ENCODE measurements around the gene SNAP47.

SNAP47 gene

DNA sequence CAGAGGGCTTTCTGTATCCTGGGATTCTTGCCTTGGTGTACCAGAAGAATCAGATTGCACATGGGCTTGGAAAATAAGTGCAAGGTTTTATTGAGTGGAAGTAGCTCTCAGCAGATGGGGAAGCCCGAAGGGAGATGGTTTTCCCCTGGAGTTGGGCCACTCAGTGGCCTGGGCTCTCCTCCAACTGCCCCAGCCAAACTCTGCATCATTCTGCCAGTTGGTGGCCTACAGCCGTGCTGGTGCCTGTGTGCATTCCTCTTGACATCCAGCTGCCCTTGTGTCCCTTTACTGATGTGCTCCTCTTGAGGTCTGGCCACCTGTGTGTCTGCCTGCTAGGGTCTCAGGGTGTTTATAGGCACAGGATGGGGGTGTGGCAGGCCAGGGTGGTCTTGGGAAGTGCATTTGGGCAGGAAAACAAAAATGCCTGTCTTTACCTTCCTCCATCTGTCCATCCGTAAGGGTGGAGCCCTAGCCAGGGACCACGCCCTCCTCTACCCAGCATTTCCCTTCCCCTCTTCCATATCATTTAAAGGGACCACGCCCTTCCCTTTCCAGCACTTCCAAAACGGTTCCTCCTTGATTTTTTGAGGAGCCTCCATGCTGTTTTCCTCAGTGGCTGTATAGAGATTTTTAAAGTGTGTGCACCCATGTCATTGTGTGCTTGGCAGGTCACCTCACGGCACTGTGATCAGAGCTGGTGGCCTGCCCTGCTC is 18.9 kb downstream of the SNAP47 start:
- DNase-seq = no peak

DNA sequence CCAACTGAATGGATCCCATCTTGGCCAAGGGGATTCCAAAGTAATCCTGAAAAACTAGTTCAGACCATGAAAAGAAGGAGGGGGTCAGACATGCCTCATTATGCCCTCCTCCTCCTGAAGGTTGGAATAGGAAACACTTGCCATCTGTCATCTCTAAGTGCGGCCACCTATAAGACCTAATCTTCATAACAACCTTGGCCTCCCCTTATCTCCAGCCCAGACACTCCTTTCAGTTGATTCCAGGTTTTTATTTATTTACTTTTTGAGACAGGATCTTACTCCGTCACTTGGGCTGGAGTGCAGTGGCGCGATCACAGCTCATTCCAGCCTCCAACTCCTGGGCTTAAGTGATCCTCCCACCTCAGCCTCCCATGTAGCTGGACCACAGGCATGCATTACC is 19.7 kb downstream of the SNAP47 start:
- DNase-seq = no peak

DNA sequence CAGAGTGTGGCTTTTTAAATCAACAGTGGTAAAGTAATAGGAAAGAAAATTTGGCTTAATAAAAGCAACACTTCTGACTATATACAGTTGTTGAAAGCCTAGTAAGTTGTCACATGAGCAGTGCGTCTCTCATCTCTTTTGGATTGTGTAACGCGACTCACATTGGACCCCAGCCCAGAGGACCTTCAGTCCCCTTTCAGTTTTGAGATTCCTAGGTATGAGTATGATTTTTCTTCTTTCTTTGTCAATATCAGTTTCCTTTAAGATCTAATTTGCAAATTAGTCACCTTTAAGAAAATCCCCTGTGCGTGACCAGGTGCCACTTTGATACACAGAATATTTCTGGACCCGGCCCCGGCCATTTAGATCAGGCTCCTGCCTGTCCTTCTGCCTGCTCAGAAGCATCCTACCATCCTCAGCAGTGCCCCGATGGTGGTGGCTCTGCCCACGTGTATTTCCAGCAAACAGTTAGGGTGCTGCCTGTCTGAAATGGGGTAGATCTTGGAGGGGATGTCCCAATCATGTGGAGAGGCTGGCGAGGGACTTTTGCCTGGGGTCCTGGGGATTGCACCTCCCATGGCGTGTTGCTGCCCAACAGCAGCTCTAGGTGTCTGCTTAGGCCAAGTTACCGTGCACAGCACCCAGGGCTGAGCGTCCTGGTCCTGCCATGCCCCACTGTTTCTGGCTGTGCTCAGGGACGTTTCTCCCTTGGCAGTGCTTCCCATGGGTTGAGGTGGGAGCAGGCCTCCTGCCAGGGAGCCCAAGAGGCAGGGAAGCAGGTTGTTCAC is 21.1 kb downstream of the SNAP47 start:
- DNase-seq = no peak

DNA sequence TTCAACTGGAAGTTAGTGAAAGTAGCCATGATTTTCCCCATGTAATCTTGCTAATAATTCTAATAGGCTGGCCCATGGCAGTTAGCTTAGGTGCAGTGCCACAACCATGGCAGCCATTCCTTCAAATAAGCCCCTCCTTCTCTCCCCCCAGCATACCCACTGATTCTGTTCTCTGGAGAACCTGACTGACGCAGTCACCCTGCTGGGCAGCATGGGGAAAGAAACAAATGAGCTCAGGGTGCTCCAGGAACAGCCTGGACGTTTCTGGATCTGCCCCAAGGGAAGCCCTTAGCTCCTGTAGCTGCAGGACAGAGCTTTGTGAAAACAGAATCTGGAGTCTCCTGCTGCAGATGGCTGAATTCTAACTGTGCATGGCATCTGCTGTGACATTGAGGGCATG is 22.5 kb downstream of the SNAP47 start:
- no peak for DNase-seq

DNA sequence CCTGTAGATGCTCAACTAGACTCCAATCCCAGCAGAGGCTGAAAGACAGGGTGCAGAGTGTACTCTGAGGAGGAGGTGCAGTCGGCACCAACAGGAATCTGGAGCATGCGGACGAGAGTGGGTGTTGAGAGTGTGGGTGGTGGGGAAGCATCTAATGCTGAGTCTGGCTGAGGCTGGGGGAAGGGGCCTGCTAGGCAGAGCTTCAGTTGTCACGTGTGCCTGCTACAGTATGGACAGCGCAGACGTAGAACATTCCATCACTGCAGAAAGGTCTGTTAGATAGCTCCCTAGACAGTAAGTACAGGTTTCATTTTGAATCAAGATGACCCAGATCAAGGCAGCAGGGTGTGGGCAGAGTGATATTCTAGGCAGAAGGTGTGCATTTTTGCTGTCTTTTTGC is 23.1 kb downstream of the SNAP47 start:
- no peak for DNase-seq

DNA sequence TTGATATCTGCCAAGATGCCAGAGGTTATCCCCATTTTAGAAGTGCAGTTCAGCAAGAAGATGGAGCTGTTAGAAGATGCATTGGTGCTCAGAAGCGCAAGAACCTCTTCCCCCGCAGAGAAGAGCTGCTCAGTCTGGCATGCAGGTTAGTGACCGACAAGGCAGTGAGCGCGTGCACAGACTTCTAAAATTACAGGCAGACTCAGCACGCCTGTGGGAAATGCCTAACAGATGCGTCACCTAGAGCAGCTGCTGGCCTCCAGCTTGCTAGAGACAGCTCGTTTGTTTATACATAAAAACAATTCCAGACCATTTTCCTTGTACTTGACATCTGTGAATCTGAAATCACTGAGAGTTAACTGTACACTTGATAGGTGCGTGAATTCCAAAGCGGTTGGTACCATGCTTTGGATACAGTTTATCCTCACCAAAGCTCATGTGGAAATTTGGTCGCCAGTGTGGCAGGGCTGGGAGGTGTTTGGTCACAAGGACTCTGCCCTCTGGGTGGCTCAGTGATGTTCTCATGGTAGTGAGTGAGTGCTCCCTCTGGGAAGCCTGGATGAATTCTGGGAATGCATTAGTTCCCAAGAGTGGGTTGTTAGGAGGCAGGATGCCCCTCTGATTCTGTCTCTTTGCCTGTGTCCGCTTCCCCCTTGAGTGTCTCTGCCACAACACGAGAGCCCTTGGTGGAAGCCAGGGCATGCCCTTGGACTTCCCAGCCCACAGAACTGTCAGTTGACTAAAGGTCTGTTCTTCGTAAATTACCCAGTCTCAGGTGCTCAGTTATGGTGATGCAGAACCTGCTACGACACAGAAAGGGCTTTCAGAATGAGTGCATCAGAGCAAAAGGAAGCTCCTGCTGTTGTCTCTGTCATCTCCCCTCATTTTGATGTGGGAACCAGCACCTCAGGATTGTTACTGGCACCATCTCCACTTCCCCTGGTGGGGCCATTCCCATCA is 24.4 kb downstream of the SNAP47 start:
- no peak for DNase-seq

DNA sequence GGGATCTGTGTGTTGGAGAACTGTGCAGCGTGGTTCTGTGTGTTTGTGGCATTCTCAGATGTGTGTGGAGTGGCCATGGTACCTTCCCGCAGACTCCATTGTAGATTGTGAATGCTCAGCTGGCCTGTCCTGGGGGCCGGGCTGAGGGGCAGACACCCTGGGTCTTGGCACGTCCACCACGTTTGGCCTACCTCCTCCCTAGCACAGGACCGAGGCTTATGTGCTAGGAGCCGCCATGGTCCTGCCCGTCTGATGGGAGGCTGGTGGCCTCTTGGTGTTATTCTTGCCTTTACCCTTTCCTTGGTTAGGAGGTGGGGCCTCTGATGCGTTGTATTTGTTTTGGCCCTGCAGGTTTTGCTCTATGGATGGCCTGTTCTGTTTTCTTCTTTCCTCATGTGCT is 25.1 kb downstream of the SNAP47 start:
- DNase-seq = no peak

DNA sequence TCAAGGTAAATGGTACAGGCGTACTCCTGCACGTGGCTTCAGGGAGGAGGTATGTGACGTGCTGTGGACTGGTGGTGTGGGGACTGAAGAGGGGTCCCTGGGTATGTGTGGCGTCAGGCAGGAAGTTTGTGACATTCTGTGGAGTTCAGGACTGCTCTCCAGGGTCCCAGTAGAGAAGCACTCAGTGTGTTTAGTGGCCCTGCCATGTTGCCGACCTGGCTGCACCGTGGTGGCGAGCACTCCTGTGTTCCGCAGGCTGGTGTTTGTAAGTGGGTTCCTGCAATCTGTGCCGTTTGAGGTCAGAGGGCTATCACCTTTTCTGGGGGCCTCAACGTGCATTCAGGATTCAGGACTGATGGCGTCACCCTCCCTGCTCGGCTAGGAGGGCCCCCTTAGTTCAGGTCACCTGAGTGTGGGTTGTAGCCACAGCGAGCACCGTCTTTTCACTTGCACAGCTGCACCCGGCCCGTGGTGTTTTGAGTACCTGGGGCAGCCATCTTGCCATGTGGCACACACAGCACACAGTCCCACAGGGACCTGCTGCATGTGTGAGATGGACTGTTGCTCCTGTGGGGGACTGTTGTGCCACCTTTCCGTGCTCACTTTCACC is 26.5 kb downstream of the SNAP47 start:
- no peak for DNase-seq

DNA sequence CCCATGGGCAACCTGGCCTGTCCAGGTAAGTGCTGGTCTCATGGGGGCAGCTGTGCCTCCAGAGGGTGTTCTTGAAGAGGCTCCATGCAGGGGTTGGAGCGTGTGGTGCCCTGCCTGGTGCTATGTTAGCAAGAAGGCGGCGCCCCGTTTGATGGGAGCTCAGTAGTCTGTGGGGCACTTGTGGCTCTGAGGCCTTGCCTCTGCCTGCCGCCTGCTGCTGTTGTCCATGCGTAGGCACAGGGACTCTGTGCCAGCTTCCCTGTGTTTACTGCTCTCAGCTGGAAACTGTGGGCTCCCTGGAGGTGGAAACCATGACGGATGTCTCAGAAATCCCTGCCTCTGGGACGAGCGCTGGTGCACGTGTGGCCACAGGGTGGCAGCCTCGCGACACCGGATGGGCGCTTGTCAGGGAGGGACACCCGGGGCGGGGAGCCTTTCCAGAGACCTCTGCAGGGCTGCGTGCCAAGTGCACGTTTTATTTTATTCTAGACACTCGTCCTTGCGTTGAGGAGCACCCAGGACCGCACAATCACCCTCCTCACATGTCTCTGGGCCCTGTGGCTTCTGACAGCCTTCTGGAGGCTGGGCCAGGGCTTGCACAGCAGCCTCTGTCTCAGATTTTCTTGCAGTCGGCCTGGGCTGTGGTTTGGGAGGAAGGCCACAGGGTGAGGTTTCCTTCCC is 27.1 kb downstream of the SNAP47 start:
- DNase-seq = peak in 1 of 2 experiments; percentile 72

DNA sequence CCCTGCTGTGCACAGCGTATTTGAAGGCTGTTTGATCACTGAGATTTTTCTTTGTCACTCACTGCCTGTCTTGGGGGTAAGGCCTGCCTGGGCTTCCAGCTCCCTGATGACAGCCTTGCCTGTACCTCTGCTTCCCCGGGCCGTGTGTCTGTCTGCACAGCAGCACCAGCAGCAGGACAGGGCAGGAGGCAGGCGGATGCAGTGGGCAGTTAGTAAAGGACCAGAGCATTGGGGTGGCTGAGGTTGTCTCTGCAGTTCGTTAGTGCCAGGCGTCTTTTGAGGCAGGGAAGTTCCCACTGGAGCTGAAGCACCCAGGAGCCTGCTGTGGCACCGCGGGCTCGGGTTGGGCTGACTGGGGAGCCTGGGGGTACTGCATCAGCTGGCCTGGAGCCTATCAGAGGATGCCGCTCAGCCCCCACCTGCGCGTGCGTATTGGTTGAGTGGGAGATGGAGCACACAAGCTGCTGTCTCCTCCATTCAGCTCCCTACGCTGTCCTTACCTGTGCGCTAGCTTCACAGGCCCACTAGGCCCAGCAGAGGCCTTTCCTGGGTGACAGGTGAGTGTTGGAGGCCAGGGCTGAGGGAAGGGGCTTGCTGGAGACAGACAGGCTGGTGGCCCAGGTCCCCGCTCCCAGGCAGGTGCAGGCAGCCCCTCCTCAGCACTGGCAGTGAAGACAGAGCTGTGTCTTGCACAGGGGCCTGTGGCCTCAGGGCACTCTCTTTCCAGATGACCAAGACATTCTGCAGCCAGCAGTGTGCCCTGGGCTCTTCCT is 28.2 kb downstream of the SNAP47 start:
- no peak for DNase-seq

DNA sequence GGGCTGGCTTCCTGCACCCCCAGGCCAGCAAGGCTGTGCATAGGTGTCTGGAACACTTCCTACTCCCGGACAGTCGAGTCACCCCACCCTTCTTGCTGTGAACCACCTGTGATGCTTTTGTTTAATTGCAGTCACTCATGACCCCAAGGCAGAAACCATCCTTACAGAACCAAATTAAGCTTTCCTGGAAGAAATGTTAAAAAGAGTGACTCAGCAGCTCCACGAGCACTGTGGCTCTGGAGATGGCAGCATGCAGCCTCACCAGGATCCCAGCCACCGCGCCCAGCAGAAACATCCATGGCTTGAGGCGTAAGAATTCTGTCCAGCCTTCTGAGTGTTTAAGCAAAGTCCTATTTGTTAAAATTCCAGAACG is 28.8 kb downstream of the SNAP47 start:
- DNase-seq = no peak

DNA sequence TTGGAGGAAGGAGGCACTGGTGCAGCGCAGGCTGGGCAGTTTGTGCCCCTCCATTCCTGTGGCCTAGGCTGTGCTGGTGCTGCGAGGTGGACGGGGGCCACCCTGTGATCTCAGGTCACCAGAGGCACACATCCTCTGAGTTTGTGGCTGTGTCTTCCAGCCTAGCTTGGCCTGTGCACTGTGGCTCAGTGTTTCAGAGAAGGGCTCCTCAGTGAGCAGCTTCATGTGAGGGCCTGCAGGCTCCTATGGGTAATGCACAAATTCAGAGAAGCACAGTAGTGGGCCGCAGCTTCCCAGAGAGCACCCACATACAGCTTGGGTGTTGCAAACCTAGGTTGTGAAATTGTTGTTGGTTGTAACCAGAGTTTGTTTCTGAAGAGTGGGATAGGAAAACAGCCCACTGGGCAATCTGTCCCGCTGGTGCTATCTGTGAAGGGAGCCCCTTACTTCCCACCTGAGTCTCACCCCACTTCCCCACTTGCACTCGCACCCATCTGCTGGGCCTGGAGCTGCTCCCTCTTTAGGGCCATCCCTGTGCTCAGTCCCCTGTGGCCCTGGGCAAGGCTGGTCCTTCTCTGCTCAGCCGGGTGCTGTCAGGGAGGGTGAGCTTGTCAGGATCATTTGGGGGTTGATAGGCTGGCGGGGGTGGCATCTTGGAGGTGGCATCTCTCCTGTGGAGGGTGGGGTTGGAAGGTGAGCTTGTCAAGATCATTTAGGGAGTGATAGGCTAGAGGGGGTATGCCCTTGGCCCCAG is 30.2 kb downstream of the SNAP47 start:
- DNase-seq = no peak

DNA sequence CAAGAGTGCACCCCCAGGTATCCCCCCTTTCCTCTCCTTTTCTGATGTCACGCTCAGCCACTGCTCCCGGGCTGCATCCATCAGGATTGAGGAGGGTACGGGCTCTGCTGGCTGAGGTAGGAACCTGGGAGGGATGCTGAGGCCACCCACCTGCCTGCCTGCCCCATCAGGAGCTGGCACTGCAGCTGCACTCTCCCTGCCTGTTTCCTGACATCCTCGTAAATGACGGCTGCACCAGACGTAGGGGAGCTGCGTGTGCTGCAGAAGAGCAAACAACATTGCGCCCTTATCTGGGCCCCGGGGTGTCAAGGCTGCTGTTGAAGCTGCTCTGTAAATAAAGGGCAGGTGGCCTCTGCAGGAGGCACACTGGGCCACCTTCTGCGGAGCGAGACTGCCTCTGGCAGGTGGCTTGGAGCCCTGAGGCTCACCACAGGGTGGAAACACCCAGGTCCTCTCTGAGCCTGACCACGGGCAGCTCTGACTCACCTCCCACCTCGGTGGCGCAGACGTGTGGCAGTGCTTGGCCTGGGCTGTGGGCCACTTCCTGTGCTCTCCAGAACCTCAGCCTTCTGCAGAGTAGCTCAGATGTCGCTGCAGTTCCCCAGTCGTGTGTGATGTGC is 30.9 kb downstream of the SNAP47 start:
- no peak for DNase-seq

DNA sequence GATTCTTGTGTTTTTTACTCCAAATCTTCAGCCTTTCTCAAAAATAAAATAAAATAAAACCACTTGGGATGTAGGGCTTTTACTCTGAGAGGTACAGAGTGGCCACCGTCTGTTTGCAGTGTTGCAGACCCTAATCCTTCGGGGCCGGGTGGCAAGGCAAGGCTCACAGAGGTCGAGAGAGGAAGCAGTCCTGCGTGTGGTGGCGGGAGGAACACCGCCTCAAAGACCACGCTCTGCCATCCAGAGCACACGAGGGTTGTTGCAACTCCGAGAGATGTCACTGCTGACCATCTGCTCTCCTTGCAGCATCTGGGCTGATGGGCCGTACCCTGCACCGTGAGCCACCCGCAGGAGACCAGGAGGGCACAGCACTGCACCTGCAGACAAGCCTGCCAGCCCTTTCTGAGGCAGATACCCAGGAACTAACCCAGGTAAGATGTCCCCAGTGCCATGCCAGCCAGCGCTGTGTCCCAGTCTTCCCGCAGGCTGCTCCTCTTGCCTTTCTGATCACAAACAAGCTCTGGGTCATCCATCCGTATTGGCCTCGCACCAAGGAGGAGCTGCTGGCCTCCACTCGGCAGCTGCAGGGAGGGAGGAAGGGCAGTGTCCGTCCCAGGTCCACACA is 31.5 kb downstream of the SNAP47 start:
- DNase-seq = no peak

DNA sequence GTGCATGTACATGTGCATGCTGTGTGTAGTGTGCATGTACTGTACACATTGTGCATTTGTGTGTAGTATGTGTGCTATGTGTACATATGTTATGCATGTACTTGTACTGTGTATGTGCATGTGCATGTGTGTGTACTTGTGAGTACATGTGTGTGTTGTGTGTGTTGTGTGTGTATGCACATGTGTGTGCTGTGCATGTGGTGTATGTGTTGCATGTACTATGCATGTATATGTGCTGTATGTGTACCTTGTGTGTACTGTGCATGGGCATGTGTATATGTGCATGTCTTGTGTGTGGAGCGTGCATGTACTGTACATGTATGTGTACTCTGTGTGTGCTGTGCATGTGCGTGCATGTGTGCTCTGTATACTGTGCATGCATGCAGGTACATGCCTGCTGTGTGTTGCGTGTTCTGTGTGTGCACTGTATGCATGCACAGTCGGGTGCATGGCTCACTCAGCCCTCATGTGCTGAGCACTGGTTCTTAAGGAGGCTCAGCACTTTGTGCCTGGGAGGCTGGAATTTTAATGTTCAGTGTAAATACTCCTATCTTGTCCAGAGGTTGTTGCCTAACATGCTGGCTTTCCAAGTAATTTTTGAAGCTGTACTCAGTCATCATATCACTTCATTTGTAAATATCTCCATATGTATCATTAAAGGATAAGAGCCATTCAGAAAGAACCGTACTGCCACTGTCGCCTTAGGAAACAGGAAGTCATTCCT is 32.3 kb downstream of the SNAP47 start:
- no peak for DNase-seq

DNA sequence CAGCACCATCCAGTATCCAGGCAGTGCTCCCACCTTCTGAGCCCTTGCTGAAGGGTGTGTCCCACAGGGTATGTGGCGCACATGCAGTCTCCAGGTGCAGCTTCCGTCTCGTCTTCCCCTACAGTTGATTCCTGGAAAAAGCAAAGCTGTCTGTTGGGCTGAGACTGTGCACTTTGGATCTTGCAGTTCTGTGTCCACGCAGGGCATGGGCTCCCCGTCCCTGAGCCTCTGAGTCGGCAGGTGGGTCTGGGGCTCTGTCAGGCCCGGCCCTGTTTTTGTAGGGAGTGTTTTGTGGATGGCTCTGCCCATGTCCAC is 32.8 kb downstream of the SNAP47 start:
- DNase-seq = no peak

DNA sequence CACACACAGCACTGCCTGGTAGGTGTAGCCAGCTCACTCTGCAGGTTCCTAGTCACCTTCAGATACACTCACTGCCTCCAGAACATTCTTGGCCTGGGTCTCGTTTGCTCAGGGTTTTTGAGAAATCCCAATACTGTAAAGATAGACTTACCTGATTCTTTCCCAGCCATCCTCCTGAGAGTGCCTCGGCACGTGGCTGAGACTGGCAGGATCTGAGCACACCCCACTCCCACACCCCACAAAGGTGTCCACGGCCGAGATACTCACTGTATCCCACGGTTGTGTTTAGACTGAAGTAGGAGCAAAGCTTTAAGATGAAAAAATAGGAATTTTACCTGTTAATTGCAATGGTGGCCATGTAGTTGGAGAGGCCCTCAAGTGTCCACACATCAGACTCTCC is 33.4 kb downstream of the SNAP47 start:
- no peak for DNase-seq

DNA sequence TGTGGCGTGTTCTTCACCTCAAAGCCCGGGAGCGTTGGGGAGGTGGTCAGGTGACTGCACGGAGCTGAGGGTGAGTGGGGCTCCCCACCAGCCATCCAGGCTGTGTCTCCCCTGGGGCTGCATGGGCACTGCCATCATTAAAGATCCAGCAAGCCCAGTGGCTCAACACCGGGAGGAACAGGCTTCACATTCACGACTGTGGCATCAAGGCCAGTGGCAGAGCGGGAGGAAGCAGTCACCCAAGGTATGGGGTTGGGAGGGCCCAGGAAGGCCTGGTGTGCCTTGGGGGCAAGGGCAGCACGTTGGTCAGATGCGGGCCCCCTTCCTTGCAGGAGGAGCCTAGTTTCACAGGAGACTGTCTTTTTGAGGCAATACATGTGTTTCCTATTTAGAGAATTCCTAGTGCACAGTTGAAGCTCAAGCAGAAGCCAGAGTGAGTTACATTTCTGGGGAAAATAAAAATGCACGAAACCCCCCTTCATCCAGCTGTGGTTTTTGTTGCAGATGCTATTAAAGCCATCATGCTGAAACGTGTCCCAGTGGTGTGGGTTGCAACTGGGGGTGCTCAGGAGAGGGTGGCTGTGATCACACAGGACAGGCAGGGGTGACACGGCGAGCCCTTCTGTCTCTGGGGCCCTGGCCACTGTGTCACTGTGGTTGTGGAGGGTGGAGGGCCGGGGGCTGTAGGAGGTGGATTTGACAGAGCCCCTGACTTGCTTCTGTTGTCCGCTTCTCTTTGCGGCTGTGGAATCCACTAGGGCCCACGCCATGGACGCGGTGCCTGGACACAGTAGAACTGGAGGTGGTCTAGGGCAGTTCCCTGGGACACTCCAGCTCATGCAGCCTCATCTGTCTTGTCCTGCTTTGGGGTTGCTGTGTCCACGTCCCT is 34.1 kb downstream of the SNAP47 start:
- DNase-seq = no peak
